ENCODE measurements around the gene PSTPIP2. TPM values are rescaled to one million over a fixed set of nuclear protein-coding genes. Genes with fewer than 3 reads are reported as not detected.

The PSTPIP2 gene
- total and polyA plus RNA-seq, 2 of the 4 experiments (the other 2 are of a cell fraction) = 10.4 to 12.4 TPM

- no peak overlapping the region for H3K56ac ChIP-seq (ENCODE audit: extremely low read depth, insufficient read depth, low read length)
- dilution Hi-C loops (cut with HindIII; ENCODE audit: low sequenced_read_pairs, unreplicated experiment) = no loop called here
- H3K14ac ChIP-seq (replicated peaks; ENCODE audit: low read depth, low read length) = no peak overlapping the region
- H3K79me1 ChIP-seq (ENCODE audit: low read depth in 1 of 2, low read length in 2 of 2) = no peaks in the 10 kb centered on the region
- peaks cover 8% of the 10 kb centered on the region; the same call in 1 of the 2 replicates for H3K9me1 ChIP-seq (ENCODE audit: insufficient read depth, low read length)
- no peak overlapping the region for H3K4ac ChIP-seq (ENCODE audit: low read depth, low read length)
- no peak overlapping the region for H3K9ac ChIP-seq (ENCODE audit: low read depth, low read length)
- no peak overlapping the region for H3K18ac ChIP-seq (ENCODE audit: low read depth, low read length)
- H2BK120ac ChIP-seq (ENCODE audit: low read depth, low read length) = no peak overlapping the region
- no peak overlapping the region for H2BK5ac ChIP-seq (ENCODE audit: low read depth, low read length, poor library complexity, severe bottlenecking)
- ATAC-seq (ENCODE audit: low read depth) (no peak), DNase-seq (no peak)
- no TSS peak for BruUV-seq (replicated peaks)
- no peaks in the 10 kb centered on the region for H3K27me3 ChIP-seq (ENCODE audit: control insufficient read depth, insufficient read depth, low read length)
- peaks cover 22% of the 10 kb centered on the region for H3K36me3 ChIP-seq (ENCODE audit: control insufficient read depth, insufficient read depth, low read length)
- H3K4me3 ChIP-seq (ENCODE audit: insufficient read depth, low read depth, low read length) = no peak overlapping the region
- no peak for TF ChIP-seq CEBPB (IDR thresholded peaks at IDR 0.05; ENCODE audit: low read depth, low read length)
- TF ChIP-seq CHD1 (IDR thresholded peaks at IDR 0.05; ENCODE audit: low read depth, low read length) = no peak
- no peak for TF ChIP-seq MAZ (IDR thresholded peaks at IDR 0.05; ENCODE audit: borderline replicate concordance, low read depth, low read length)
- TF ChIP-seq SMC3 (IDR thresholded peaks at IDR 0.05; ENCODE audit: low read depth, low read length) = no peak
- no peak for TF ChIP-seq FOS (IDR thresholded peaks at IDR 0.05; ENCODE audit: low read depth, low read length)
- no peak for TF ChIP-seq NFE2L2 (IDR thresholded peaks at IDR 0.05; ENCODE audit: low read depth, low read length)
- no peak for TF ChIP-seq USF2 (IDR thresholded peaks at IDR 0.05; ENCODE audit: low read depth, low read length)
- TF ChIP-seq POLR2A (IDR thresholded peaks at IDR 0.05; ENCODE audit: low read depth, low read length) = no peak
- TF ChIP-seq RFX5 (IDR thresholded peaks at IDR 0.05; ENCODE audit: low read depth, low read length) = no peak
- no peak for TF ChIP-seq ELK1 (IDR thresholded peaks at IDR 0.05; ENCODE audit: borderline replicate concordance, low read depth, low read length)
- TF ChIP-seq RCOR1 (IDR thresholded peaks at IDR 0.05; ENCODE audit: insufficient replicate concordance, low read length) = no peak
- no peaks in the 10 kb centered on the region; the same call in 1 of the 2 replicates for H3K4me1 ChIP-seq (ENCODE audit: control insufficient read depth, insufficient read depth, low read length)
- H2AK5ac ChIP-seq (ENCODE audit: low read depth, low read length) = no peak overlapping the region
- H2AK9ac ChIP-seq (replicated peaks; ENCODE audit: low read depth, low read length, poor library complexity) = no peak overlapping the region
- H3K9me3 ChIP-seq (ENCODE audit: control insufficient read depth, insufficient read depth, low read length) = no peaks in the 10 kb centered on the region
- H4K91ac ChIP-seq (ENCODE audit: insufficient read depth, low read depth, low read length) = no peak overlapping the region
- H3K27ac ChIP-seq (ENCODE audit: insufficient read depth, low read length) = no peak overlapping the region
- no CpG with 5 or more reads among the region's 5 CpGs for WGBS, 2 experiments (ENCODE audit: extremely low coverage in 2 of 2, insufficient read length in 1 of 2)
- intact Hi-C loops (cut with micrococcal nuclease) = no loop called here
- no peak overlapping the region for H2AFZ ChIP-seq (replicated peaks; ENCODE audit: low read length, poor library complexity)
- ChIA-PET CTCF (no interaction called here), POLR2A (ENCODE audit: unreplicated experiment) (no interaction called here)
- in situ Hi-C loops (cut with MboI; ENCODE audit: low sequenced_read_pairs) = no loop called here
- no peaks in the 10 kb centered on the region for H4K20me1 ChIP-seq (ENCODE audit: insufficient read depth, low read length)
- H2BK20ac ChIP-seq (ENCODE audit: low read depth, low read length) = no peak overlapping the region
- H2BK15ac ChIP-seq (ENCODE audit: low read depth, low read length) = no peak overlapping the region
- H3K23ac ChIP-seq (ENCODE audit: low read depth, low read length) = no peak overlapping the region
- H4K5ac ChIP-seq (ENCODE audit: low read depth, low read length) = no peak overlapping the region
- no peak overlapping the region for H4K8ac ChIP-seq (ENCODE audit: low read depth in 2 of 2, low read length in 2 of 2)
- no peak overlapping the region for H3K4me2 ChIP-seq (ENCODE audit: low read depth, low read length)
Observed at GRCh38 chr18:46013484-46014189, 58.4 kb downstream of the PSTPIP2 start.

Data from IMR-90 (cell line).